Stimulated activated CD8-positive, alpha-beta memory T cell treated with anti-CD3 and anti-CD28 coated beads, Interleukin-15, amount 100 ng/mL, for 48 hours (primary cell): ENCODE data around the gene CCL23.
A peak's percentile ranks its signal among the peaks of the same experiment; 100 is the strongest.

Source experiments
- DNase-seq, 2 donors: peaks; one replicate each; pipeline ENCODE4 v3.0.0-alpha.2; 2020; ENCODE audit warnings: low read depth in 2 of 2

Gene CCL23

DNA sequence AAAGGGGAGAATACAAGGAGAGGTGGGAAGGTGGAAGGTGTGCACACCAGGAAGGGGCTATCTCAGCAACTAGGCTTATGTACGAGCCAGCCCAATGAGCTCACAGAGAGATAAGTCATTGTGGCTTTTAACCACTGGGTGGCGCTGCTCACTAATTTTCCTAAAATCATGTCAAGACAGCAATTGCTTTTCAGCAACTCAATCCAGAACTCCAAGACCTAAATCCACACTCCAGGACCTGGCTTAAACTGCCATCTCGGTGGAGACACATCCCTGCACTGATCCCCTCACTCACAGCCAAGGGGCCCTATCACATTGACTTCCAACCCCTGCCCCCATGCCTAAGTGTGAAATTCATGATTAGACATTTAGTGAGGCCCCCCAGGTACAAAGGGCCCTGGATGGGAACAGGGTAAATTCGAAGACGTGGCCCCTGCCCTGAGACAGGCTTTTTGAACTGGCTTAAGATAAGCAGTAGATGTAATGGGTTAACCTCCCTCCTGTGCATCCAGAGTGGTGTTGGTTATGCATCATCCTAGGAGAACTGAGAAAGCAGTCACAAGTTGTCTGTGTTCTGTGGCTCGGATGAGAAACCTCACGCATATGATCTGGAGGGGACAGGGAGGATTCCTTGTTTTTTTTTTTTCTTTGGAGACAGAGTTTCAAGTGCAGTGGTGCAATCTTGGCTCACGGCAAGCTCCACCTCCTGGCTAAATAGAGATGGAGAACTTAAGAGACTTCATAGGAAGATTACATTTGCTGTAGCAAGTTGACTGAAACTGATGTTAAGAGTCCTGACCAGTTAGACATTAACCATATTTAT is 48.0 kb downstream of the CCL23 start:
- peak; percentile 38 to 65 for DNase-seq

DNA sequence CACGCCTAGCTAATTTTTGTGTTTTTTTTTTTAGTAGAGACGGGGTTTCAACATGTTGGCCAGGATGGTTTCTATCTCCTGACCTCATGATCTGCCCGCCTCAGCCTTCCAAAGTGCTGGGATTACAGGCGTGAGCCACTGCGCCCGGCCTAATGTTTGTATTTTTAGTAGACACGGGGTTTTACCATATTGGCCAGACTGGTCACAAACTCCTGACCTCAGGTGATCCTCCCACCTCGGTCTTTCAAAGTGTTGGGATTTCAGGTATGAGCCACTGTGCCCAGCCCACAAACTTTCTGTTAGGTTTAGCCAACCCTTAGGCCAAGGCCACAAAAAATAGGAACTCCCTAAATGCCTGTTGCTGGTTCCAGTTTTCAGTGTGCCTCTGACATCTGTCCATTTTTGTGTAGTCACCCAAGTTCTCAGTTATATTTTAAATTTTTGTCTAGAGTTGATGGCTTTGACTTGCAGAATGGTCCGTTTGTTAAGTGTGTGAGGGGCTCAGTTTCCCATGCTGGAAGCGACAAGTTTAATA is 49.2 kb downstream of the CCL23 start:
- DNase-seq, result no peak

GRCh38 chr17:35965272-35965671 is 52.5 kb downstream of the CCL23 start:
- no peak for DNase-seq

- DNase-seq, result no peak
These were observed 54.1 kb downstream of the CCL23 start for GRCh38 chr17:35963663-35964062.
